GM19397 (cell line): ENCODE measurements around the gene GLRX.
"Not testable (repeated sequence)": the region's sequence is repeated elsewhere in the genome, so short reads cannot be mapped to it uniquely, and the experiment has no call there.

Experiments used
- ATAC-seq: cut with Tn5 transposase; IDR thresholded peaks from one replicate; pipeline ENCODE4 v1.9.1; 2021; ENCODE audit warnings: mild to moderate bottlenecking, moderate library complexity; ENCODE audit not compliant: unreplicated experiment

Gene GLRX

GRCh38 chr5:95853490-95853889 lies 31.0 kb upstream of the GLRX start:
- ATAC-seq = no peak

GRCh38 chr5:95852567-95852966 lies 30.0 kb upstream of the GLRX start:
- no peak for ATAC-seq

GRCh38 chr5:95851141-95851540 lies 28.6 kb upstream of the GLRX start:
- ATAC-seq = not testable (repeated sequence)

- ATAC-seq = no peak
Observed at GRCh38 chr5:95850391-95850894, 27.9 kb upstream of the GLRX start.

- ATAC-seq = no peak
Observed at GRCh38 chr5:95848701-95849100, 26.2 kb upstream of the GLRX start.

GRCh38 chr5:95847261-95847592 lies 24.7 kb upstream of the GLRX start:
- ATAC-seq = no peak

- ATAC-seq = no peak
Observed at GRCh38 chr5:95846554-95847260, 24.2 kb upstream of the GLRX start.

GRCh38 chr5:95845391-95845790 lies 22.9 kb upstream of the GLRX start:
- no peak for ATAC-seq

- no peak for ATAC-seq
Observed at GRCh38 chr5:95843733-95844223, 21.3 kb upstream of the GLRX start.

- ATAC-seq = peak; percentile 91
Observed at GRCh38 chr5:95842854-95843544, 20.5 kb upstream of the GLRX start.

GRCh38 chr5:95841914-95842812 lies 19.6 kb upstream of the GLRX start:
- ATAC-seq = no peak

GRCh38 chr5:95840956-95841705 lies 18.6 kb upstream of the GLRX start:
- no peak for ATAC-seq

- ATAC-seq = no peak
Observed at GRCh38 chr5:95839658-95840057, 17.1 kb upstream of the GLRX start.

GRCh38 chr5:95838556-95838955 lies 16.0 kb upstream of the GLRX start:
- ATAC-seq = no peak

GRCh38 chr5:95838001-95838520 lies 15.5 kb upstream of the GLRX start:
- ATAC-seq = no peak

- ATAC-seq = no peak
Observed at GRCh38 chr5:95837492-95837891, 15.0 kb upstream of the GLRX start.

- ATAC-seq = not testable (repeated sequence)
Observed at GRCh38 chr5:95836971-95837370, 14.4 kb upstream of the GLRX start.

GRCh38 chr5:95836544-95836943 lies 14.0 kb upstream of the GLRX start:
- no peak for ATAC-seq

- ATAC-seq = no peak
Observed at GRCh38 chr5:95835682-95836385, 13.3 kb upstream of the GLRX start.

- no peak for ATAC-seq
Observed at GRCh38 chr5:95832664-95833063, 10.1 kb upstream of the GLRX start.
